ENCODE data around the gene PLAC9.
A peak's percentile ranks its signal among the peaks of the same experiment; 100 is the strongest.

The PLAC9 gene

GRCh38 chr10:80153460-80153859 lies 20.9 kb downstream of the PLAC9 start:
- TF ChIP-seq CTCF (IDR thresholded peaks at IDR 0.05; ENCODE audit: insufficient read depth, low read length) (no peak), POLR2AphosphoS5 (IDR thresholded peaks at IDR 0.05; ENCODE audit: low read depth) (no peak; the same call in 1 of the 2 replicates), SPI1 (IDR thresholded peaks at IDR 0.05; ENCODE audit: borderline replicate concordance, low read depth) (no peak), GABPA (IDR thresholded peaks at IDR 0.05; ENCODE audit: low read depth) (no peak)
- TF ChIP-seq, protein P1, sequence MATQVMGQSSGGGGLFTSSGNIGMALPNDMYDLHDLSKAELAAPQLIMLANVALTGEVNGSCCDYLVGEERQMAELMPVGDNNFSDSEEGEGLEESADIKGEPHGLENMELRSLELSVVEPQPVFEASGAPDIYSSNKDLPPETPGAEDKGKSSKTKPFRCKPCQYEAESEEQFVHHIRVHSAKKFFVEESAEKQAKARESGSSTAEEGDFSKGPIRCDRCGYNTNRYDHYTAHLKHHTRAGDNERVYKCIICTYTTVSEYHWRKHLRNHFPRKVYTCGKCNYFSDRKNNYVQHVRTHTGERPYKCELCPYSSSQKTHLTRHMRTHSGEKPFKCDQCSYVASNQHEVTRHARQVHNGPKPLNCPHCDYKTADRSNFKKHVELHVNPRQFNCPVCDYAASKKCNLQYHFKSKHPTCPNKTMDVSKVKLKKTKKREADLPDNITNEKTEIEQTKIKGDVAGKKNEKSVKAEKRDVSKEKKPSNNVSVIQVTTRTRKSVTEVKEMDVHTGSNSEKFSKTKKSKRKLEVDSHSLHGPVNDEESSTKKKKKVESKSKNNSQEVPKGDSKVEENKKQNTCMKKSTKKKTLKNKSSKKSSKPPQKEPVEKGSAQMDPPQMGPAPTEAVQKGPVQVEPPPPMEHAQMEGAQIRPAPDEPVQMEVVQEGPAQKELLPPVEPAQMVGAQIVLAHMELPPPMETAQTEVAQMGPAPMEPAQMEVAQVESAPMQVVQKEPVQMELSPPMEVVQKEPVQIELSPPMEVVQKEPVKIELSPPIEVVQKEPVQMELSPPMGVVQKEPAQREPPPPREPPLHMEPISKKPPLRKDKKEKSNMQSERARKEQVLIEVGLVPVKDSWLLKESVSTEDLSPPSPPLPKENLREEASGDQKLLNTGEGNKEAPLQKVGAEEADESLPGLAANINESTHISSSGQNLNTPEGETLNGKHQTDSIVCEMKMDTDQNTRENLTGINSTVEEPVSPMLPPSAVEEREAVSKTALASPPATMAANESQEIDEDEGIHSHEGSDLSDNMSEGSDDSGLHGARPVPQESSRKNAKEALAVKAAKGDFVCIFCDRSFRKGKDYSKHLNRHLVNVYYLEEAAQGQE (IDR thresholded peaks at IDR 0.05; ENCODE audit: insufficient replicate concordance, low read depth), result no peak
- H3K27ac ChIP-seq (replicated peaks), result no peak overlapping the region

DNA sequence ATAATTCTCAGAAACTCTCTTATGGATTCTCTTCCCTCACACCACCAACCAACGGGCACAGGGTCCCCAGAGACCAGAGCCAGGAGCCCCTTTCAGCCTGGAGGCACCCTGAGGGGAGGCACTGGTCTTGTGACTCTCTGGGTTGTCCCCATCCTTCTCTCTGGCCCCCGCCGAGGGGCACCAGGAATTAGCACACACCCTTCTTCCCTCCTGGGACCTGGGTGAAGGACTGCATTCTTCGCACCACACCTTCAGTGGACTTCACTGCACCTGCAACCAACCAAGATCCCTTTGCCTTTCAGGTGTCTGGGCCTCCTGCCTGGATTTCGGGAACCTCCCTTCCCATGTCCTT lies 22.1 kb downstream of the PLAC9 start:
- no peak for DNase-seq (ENCODE audit: low read depth in 1 of 2, low spot score in 1 of 2)
- H3K27ac ChIP-seq (replicated peaks), result no peak overlapping the region
- TF ChIP-seq CTCF (IDR thresholded peaks at IDR 0.05; ENCODE audit: insufficient read depth, low read length), result no peak
- 0 out of 2 replicates have a peak, but pooled peaks have one; percentile 18 for TF ChIP-seq POLR2AphosphoS5 (IDR thresholded peaks at IDR 0.05; ENCODE audit: low read depth)
- no peak overlapping the region for H3K4me3 ChIP-seq (replicated peaks; ENCODE audit: insufficient read depth, low read length)
- no peaks in the 10 kb centered on the region for H3K27me3 ChIP-seq (ENCODE audit: insufficient read depth, poor library complexity, severe bottlenecking)

More at GRCh38 chr10:80153460-80153859, 20.9 kb downstream of the PLAC9 start:
- DNase-seq (ENCODE audit: low read depth in 1 of 2, low spot score in 1 of 2), result no peak
- Histone ChIP-seq H3K4me3 (replicated peaks; ENCODE audit: insufficient read depth, low read length) (no peak overlapping the region), H3K27me3 (ENCODE audit: insufficient read depth, poor library complexity, severe bottlenecking) (no peaks in the 10 kb centered on the region)

GRCh38 chr10:80154978-80155695 lies 22.6 kb downstream of the PLAC9 start:
- Histone ChIP-seq H3K27ac (replicated peaks) (no peak overlapping the region), H3K27me3 (ENCODE audit: insufficient read depth, poor library complexity, severe bottlenecking) (no peaks in the 10 kb centered on the region), H3K4me3 (replicated peaks; ENCODE audit: insufficient read depth, low read length) (no peak overlapping the region)
- TF ChIP-seq, protein P1 (IDR thresholded peaks at IDR 0.05; ENCODE audit: insufficient replicate concordance, low read depth), result no peak
- TF ChIP-seq SPI1 (IDR thresholded peaks at IDR 0.05; ENCODE audit: borderline replicate concordance, low read depth) (no peak), CTCF (IDR thresholded peaks at IDR 0.05; ENCODE audit: insufficient read depth, low read length) (no peak), POLR2AphosphoS5 (IDR thresholded peaks at IDR 0.05; ENCODE audit: low read depth) (no peak), GABPA (IDR thresholded peaks at IDR 0.05; ENCODE audit: low read depth) (no peak)
- no peak for DNase-seq (ENCODE audit: low read depth in 1 of 2, low spot score in 1 of 2)
